8988T (cell line): ENCODE results near the gene MARCO.
"Not testable (repeated sequence)": the region's sequence is repeated elsewhere in the genome, so short reads cannot be mapped to it uniquely, and the experiment has no call there.

ENCODE experiments used
- DNase-seq: peaks from one replicate; pipeline ENCODE4 v3.0.0; 2011

Gene MARCO

DNA sequence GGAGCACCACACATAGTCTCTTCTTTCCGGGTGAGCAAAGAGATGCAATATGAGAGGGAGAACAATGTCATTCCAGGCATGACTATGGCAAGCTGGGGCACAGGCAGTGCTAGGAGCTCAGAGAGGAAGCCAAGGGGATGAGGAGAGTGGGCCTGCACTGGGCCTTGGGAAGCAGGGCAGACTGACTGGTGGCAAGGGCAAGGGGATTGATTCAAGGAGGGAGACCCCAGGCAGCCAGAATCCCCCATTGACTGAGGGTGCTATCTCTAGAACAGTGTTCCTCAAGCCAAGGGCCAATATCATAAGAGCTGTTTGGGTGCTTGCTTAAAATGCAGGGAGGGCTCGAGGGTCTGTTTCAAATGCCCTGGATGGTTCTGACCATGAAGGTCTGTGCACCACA lies 36.1 kb downstream of the MARCO start:
- no peak for DNase-seq

DNA sequence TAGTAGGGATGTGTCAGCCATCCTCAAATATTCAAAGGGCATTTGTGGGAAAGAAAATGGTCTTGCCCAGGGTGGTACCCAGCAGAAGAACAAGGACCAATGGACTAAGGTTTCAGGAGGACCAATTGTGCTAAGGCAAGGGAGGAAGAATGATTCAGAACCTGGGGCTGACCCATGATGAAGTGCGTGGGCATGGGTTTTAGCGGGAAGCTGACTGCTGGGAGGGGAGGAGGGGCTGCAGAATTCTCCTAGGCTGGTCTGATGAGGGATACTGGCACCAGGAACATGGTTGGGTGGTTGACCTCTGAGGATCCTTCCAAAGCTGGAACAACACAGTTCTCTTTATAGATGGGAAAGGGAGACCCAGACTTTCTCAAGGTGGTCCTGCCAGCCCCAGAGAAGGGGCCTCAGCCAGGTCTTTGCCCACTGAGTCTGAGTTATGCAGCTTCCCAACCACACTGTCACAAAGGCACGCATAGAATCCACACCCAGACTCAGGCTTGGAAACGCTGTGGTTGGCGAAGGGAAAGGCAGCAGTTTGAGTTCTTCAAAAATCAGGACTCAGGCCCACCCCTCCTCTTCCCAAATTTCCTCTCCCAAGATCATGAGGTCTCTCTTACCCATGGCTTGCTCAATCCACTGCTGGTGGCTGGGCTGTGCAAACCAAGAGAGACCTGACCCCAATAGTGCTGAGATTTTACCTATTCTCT lies 37.3 kb downstream of the MARCO start:
- no peak for DNase-seq

DNA sequence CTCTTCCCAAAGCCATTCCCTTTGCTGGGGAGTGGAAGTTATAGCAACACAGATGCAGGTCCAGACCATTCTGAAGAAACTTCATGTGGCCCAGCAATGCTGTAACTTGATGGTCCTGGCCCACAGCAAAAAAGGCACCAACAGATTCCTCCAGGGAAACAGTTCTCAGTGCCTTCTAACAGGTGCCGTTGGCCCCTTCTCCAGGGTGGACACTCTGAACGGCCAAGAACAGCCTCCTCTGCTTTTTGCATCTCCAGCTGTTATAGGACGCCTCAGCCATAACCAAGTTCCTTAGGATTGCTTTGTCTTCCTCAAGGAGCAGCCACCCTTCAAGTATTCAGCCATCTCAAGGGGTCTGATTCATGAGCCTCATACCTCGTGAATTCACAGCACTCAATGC lies 38.0 kb downstream of the MARCO start:
- no peak for DNase-seq

DNA sequence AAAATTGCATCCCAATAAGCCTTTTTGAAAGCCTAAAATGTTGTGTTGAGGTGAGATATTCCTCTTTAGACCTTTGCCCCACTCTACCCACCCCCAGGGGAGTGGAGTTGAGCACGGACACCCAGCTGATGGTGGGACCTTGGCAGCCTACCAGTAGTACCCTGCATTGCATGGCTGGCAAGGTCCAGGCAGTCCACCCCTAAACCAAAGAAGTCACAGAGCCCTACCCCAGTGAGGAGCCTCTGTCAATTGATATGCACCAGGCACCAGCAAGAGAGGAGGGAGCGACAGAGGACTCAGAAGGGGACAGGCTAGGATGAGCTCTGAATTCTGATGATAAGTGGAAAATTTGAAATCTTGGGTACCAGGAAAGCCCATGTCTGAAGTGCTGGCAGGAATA lies 38.6 kb downstream of the MARCO start:
- no peak for DNase-seq

DNA sequence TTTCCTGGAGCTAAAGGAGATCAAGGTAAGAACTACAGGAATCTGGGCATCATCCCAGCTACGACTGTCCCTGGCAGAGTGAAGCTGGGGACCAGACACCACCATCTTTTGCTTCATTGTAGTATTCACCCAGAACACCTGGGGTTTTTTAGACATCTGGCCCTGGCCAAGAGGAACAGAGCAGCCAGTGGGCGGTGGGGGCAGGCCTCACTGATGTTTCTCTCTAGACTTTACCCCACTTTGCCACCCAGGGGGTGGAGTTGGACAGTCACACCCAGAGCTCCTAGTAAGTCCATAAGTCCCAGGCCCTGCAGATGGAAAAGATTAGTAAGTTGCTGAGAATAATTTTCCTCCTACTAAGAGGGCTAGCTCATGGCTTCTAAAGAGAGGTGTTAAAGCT lies 39.6 kb downstream of the MARCO start:
- no peak for DNase-seq

DNA sequence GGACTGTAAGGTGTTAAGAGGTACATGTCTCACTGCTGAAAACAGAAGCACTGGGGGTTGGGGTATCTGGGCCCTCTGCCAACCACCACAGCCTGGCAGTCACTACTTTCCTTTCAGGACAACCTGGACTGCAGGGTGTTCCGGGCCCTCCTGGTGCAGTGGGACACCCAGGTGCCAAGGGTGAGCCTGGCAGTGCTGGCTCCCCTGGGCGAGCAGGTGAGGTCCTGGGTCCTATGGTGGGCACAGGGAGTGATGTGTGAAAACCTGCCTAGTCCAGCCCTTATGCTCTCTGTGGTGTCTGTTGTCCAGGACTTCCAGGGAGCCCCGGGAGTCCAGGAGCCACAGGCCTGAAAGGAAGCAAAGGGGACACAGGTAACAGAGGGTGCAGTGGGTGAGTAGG lies 40.0 kb downstream of the MARCO start:
- DNase-seq, result no peak

GRCh38 chr2:118983133-118983532 lies 41.1 kb downstream of the MARCO start:
- no peak for DNase-seq

GRCh38 chr2:118983915-118984314 lies 41.9 kb downstream of the MARCO start:
- no peak for DNase-seq

DNA sequence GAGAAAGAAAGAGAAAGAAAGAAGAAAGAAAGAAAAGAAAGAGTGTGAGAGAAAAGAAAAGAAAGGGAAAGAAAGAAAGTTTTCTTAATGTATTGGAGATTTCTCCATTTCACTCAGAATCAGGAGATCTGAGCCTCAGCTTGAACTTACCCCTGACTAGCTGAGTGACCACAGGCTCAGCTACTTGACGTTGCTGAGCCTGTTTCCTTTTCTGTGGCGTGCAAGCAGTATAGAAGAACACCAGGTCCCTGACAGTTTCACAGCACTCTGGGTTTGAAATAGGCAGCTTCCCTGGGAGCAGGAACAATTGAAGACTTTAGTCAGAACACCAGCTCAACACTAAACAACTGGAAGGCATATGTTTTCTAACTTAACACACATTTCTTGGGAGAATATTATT lies 44.7 kb downstream of the MARCO start:
- DNase-seq, result no peak

- DNase-seq, result no peak
Observed at GRCh38 chr2:118987886-118988285, 45.9 kb downstream of the MARCO start.

GRCh38 chr2:118988706-118989105 lies 46.7 kb downstream of the MARCO start:
- no peak for DNase-seq

DNA sequence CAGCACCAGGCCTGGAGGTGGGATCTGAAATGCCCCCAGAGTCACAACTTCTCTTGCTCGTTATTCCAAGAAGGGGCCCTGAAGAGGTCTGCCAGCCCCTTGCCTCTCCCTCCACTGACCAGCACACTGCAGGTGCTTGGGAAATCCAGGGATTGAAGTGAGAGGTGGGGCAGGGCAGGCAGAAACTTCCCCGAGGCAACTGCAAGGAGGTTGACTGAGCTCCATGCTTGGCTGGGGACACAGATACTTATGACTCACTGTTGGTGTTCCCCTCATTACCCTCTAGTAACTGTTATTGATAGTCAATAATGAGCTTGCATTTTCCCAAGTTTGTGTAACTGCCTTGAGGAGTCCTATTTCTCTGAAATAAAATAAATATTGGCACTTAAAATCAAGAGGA lies 47.5 kb downstream of the MARCO start:
- no peak for DNase-seq

DNA sequence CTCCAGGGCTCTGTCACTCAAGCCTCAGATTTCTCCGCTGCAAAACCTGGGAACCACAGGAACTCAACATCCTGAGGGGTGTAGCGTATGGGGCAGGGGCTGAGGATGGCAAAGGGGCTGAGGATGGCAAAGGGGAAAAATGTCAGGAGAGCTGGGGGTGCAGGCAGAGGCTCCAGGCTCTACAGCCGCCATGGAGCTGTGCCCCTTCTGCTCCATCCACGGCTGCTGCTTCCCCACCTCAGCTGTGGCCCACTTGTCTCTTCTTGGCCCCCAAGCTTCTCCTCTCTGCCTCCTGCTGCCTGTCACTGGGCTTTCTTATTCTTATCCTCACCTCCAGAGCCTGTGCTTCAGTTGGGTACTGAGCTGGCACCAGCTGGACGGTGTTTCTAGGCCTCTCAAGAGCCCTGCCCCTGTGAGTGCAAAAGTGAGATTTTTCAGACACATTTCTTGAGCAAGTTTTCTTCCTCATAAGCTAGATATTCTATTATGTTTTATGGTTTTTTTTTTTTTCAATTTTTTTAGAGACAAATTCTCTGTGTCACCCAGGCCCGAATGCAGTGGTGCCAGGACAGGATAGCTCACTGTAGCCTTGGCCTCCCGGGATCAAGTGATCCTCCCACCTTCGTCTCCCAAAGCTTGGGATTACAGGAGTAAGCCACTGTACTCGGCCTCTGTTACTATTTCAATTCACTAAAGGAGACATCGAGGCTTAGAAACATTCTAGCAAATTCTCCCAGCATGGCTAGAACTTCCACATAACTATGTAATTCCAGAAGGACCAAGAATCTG lies 49.0 kb downstream of the MARCO start:
- no peak for DNase-seq

- DNase-seq, result no peak
Observed at GRCh38 chr2:118991554-118991953, 49.6 kb downstream of the MARCO start.

- no peak for DNase-seq
Observed at GRCh38 chr2:118992740-118993391, 50.9 kb downstream of the MARCO start.

DNA sequence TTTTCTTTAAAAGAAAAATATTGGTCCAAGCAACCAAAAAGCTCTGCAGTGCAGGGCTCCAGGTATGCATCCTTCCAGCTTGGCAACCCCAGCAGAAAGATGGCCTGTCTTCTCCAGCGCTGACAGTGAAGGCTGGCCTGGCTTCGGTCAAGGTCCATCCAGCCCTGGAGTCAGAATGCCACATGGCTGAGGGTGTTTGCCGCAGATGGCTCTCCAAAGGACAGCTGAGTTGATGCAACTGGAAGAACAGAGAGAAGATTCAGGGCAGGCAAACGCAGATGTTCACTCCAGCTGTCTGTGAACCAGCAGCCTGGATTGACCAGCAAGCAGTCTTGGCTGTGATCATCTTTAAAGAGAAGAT lies 51.4 kb downstream of the MARCO start:
- no peak for DNase-seq

- no peak for DNase-seq
Observed at GRCh38 chr2:118994172-118994700, 52.2 kb downstream of the MARCO start.

DNA sequence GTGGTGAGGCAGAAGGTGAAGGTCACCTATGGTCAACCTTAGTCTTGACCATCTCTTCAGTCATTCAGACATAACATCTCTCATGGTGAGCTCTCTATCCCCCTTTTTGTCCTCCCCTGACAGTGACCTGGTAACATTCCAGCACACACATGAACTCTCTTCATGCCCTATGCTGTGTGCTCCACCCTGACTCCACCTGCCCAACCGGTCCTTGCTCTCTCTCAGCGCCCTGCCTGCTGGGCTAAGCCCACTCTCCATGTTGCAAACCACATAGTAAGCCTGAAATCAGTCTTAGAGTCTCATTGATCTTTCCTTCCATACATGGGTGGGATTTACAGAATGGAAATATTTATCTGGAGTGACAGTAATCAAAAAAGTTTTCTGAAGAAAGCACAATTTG lies 52.8 kb downstream of the MARCO start:
- no peak for DNase-seq

DNA sequence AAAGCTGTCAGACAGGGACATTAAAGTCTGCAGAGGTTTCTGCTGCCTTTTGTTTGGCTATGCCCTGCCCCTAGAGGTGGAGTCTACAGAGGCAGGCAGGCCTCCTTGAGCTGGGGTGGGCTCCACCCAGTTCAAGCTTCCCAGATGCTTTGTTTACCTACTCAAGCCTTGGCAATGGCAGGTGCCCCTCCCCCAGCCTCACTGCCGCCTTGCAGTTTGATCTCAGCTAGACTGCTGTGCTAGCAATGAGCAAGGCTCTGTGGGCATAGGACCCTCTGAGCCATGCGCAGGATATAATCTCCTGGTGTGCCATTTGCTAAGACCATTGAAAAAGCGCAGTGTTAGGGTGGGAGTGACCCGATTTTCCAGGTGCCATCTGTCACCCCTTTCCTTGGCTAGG lies 61.9 kb downstream of the MARCO start:
- DNase-seq, result not testable (repeated sequence)

DNA sequence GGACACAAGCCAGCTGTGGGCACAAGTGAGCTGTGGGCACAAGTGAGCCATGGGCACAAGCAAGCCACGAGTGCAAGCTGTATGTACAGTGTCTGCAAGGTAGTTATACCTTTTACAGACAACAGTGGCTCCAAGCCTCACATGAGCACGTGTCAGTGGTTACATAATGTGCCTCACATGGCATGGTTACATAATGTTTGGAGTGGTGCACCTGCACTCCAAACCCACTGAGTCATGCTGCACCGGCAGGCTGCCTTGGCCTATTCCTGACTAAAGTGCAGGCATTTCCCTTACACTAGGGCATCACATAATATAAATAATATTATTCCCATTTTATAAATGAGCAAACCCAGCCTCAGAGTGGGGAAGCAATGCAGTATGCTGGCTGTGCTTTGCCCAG lies 62.6 kb downstream of the MARCO start:
- no peak for DNase-seq

DNA sequence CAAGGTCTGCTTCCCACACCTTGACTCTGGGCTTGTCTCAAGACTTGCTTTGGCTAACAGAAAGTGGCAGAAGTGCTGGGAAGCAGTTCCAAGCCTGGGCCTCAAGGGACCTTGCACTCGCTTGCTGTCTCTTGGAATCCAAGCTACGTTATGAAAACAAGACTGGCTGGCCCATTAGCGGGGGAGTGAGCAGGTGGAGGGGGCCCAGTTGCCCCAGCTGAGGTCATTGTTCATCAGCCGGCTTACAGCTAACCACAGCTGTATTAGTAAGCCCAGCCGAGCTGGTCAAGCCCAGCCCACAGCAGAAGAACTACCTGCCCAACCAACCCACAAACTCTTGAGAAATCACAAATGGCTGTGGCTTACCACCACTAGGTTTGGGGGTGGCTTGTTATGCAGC lies 63.1 kb downstream of the MARCO start:
- DNase-seq, result no peak

GRCh38 chr2:119005555-119005954 lies 63.6 kb downstream of the MARCO start:
- DNase-seq, result no peak

GRCh38 chr2:119006441-119006840 lies 64.4 kb downstream of the MARCO start:
- DNase-seq, result no peak

GRCh38 chr2:119008108-119008507 lies 66.1 kb downstream of the MARCO start:
- DNase-seq, result peak; percentile 33
